MM.1S (cell line): ENCODE measurements around the gene RPTOR.

Experiments used
- CTCF ChIP-seq: fragments of 300-600 bp; sonication (generic); IDR thresholded peaks from 2 replicates; pipeline ENCODE4 v1.5.1; 2016; ENCODE audit warnings: antibody characterized with exemption, low read length, mixed read lengths
- EZH2 ChIP-seq: fragments of 300-600 bp; sonication (generic); optimal IDR thresholded peaks from 2 replicates; pipeline ENCODE3; 2017; ENCODE audit warnings: low read depth, mild to moderate bottlenecking, antibody characterized with exemption, low read length, mixed read lengths
- EZH2phosphoT487 ChIP-seq: fragments of 300-600 bp; sonication (generic); IDR thresholded peaks from 2 replicates; pipeline ENCODE4 v1.6.1; 2018; ENCODE audit warnings: antibody characterized with exemption, low read length

DNA sequence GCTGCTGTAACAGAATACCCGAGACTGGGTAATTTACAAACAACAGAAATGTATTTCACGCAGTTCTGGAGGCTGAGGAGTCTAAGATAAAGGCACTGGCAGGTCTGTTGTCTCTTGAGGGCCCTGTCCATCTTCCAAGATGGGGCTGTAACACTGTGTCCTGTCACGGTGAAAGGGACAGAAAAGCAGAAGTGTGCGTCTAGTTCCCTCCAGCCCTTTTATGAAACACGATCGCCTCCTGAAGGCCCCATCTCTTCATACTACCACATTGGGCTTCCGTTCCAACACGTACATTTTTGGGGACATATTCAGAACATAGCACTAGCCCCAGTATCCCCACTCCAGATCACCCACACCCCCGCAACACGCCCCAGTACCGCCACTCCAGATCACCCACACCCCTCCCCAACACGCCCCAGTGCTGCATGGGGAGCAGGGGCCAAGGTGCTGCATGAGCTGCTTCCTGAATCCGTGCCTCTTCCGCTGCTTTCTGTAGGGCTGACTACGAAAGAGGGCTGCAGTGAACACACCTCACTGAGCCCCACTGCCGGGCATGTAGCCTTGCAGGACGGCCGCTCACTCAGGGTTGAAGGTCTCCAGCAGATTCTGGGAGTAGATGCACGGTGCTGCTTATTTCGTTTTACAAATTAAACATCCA is 91.9 kb downstream of the RPTOR start:
- no peak for TF ChIP-seq CTCF
- no peak for TF ChIP-seq EZH2phosphoT487
- TF ChIP-seq EZH2: no peak
